HepG2 (cell line): ENCODE measurements around the gene SF3A2. TPM values are rescaled to one million over a fixed set of nuclear protein-coding genes. Genes with fewer than 3 reads are reported as not detected.

Experiments
- BRCA1 ChIP-seq: sonication (generic); formaldehyde crosslinking; IDR thresholded peaks from 2 replicates; pipeline ENCODE4 v1.4.0; 2020; ENCODE audit warnings: missing genetic modification reagents
- CHD4 ChIP-seq: fragments of 200-600 bp; sonication (generic); IDR thresholded peaks from 2 replicates; pipeline ENCODE4 v1.7.0; 2017; ENCODE audit warnings: mild to moderate bottlenecking, low read length, borderline replicate concordance
- DMAP1 ChIP-seq: IDR thresholded peaks from 2 replicates; pipeline ENCODE4 v1.6.1; 2016
- GABPA ChIP-seq, 2 experiments: IDR thresholded peaks; 2 replicates each; pipeline ENCODE4 v1.6.1; 2011 to 2016; ENCODE audit warnings: low read depth in 2 of 2, low read length in 1 of 2, missing biosample characterization in 1 of 2, missing genetic modification characterization in 1 of 2
- HDAC6 ChIP-seq: fragments of 200-600 bp; sonication (generic); IDR thresholded peaks from 2 replicates; pipeline ENCODE4 v1.7.0; 2017; ENCODE audit warnings: mild to moderate bottlenecking, antibody characterized with exemption, low read length, low read depth
- HMG20B ChIP-seq: conservative IDR thresholded peaks from 2 replicates; pipeline ENCODE4 v1.6.1; 2016; ENCODE audit warnings: missing genetic modification reagents, missing compliant biosample characterization
- HNF4G ChIP-seq, 2 experiments: sonication (generic) in 1 of 2; formaldehyde crosslinking in 1 of 2; IDR thresholded peaks; 2 replicates each; pipeline versions ENCODE4 v1.4.0 to v1.6.1; 2011 to 2020; ENCODE audit warnings: borderline replicate concordance in 2 of 2, low read depth in 2 of 2, mild to moderate bottlenecking in 2 of 2, low read length in 1 of 2, missing genetic modification reagents in 1 of 2, moderate library complexity in 1 of 2
- HOXA3 ChIP-seq: sonication (generic); formaldehyde crosslinking; IDR thresholded peaks from 2 replicates; pipeline ENCODE4 v1.5.0; 2020; ENCODE audit warnings: missing genetic modification reagents
- IKZF4 ChIP-seq: sonication (generic); formaldehyde crosslinking; IDR thresholded peaks from 2 replicates; pipeline ENCODE4 v1.5.1; 2020; ENCODE audit warnings: borderline replicate concordance, mild to moderate bottlenecking, low read depth, missing genetic modification reagents; ENCODE audit errors: not compliant biosample characterization
- KAT7 ChIP-seq: IDR thresholded peaks from 2 replicates; pipeline ENCODE4 v1.6.1; 2018; ENCODE audit warnings: borderline replicate concordance, missing compliant biosample characterization
- NR3C1 ChIP-seq: sonication (generic); formaldehyde crosslinking; IDR thresholded peaks from 2 replicates; pipeline ENCODE4 v1.4.0; 2020; ENCODE audit warnings: missing genetic modification reagents
- PHF8 ChIP-seq: sonication (generic); formaldehyde crosslinking; IDR thresholded peaks from 2 replicates; pipeline ENCODE4 v1.5.0; 2020; ENCODE audit warnings: missing genetic modification reagents
- SALL2 ChIP-seq: sonication (generic); formaldehyde crosslinking; IDR thresholded peaks from 2 replicates; pipeline ENCODE4 v1.8.1; 2023; ENCODE audit warnings: mild to moderate bottlenecking, missing genetic modification reagents, inconsistent platforms
- SRSF1 ChIP-seq: fragments of 200-400 bp; formaldehyde crosslinking; optimal IDR thresholded peaks from 2 replicates; pipeline ENCODE3; 2017; ENCODE audit warnings: mild to moderate bottlenecking, low read depth, low read length, moderate library complexity
- STAG1 ChIP-seq: sonication (generic); formaldehyde crosslinking; IDR thresholded peaks from 2 replicates; pipeline ENCODE4 v1.4.0; 2020; ENCODE audit warnings: missing genetic modification reagents
- ZBTB42 ChIP-seq: sonication (generic); formaldehyde crosslinking; IDR thresholded peaks from 2 replicates; pipeline ENCODE4 v1.5.0; 2020; ENCODE audit warnings: mild to moderate bottlenecking, missing genetic modification reagents
- ZMYM2 ChIP-seq: sonication (generic); formaldehyde crosslinking; IDR thresholded peaks from 2 replicates; pipeline ENCODE4 v1.8.0; 2022; ENCODE audit warnings: mild to moderate bottlenecking, missing genetic modification reagents
- ZNF468 ChIP-seq: sonication (generic); formaldehyde crosslinking; IDR thresholded peaks from 2 replicates; pipeline ENCODE4 v1.8.0; 2022; ENCODE audit warnings: mild to moderate bottlenecking, moderate library complexity, missing genetic modification reagents
- ZNF720 ChIP-seq: sonication (generic); formaldehyde crosslinking; IDR thresholded peaks from 2 replicates; pipeline ENCODE4 v1.4.0; 2020; ENCODE audit warnings: missing genetic modification reagents
- ZNF781 ChIP-seq: sonication (generic); formaldehyde crosslinking; IDR thresholded peaks from 2 replicates; pipeline ENCODE4 v1.5.1; 2020; ENCODE audit warnings: borderline replicate concordance, mild to moderate bottlenecking, missing genetic modification reagents; ENCODE audit errors: not compliant biosample characterization
- polyA plus RNA-seq, 8 experiments: library from polyadenylated mRNA; depleted of rRNA in 3 of 8; stranded (reverse) in 7 of 8; unstranded in 1 of 8; fragments of >200 nt; fragmentation: Illumina TruSeq in 4 of 8; extraction: Trizol in 4 of 8; gene quantifications; 2 replicates each; pipeline versions ENCODE4 v1.2.1 to v1.2.3, GENCODE V29; 2011 to 2016; ENCODE audit warnings: low read depth in 4 of 8, missing spikeins in 1 of 8, mixed read lengths in 1 of 8; ENCODE audit not compliant: insufficient read depth in 1 of 8
- total RNA-seq, 5 experiments: library from RNA; depleted of rRNA; stranded (reverse); fragments of >200 nt; fragmentation: Illumina TruSeq; extraction: Trizol; gene quantifications; 2 replicates each; pipeline ENCODE4 v1.2.3, GENCODE V29; 2016; ENCODE audit warnings: low read depth in 1 of 5
- TF ChIP-seq, protein P1 (sequence below): sonication (generic); formaldehyde crosslinking; conservative IDR thresholded peaks from 2 replicates; pipeline ENCODE4 v1.4.0; 2020; ENCODE audit warnings: missing genetic modification reagents
- TF ChIP-seq, protein P2 (sequence below): IDR thresholded peaks from 2 replicates; pipeline ENCODE4 v1.6.1; 2016; ENCODE audit warnings: missing biosample characterization, missing genetic modification reagents, low read depth
- TF ChIP-seq, protein P3 (sequence below): sonication (generic); formaldehyde crosslinking; IDR thresholded peaks from 2 replicates; pipeline ENCODE4 v1.4.0; 2020; ENCODE audit warnings: missing genetic modification reagents

Gene SF3A2
- total and polyA plus RNA-seq, 2 of the 13 experiments (the other 11 are each of a cell fraction or from before 2014, with no cell fraction given): 8.6 to 8.8 TPM

DNA sequence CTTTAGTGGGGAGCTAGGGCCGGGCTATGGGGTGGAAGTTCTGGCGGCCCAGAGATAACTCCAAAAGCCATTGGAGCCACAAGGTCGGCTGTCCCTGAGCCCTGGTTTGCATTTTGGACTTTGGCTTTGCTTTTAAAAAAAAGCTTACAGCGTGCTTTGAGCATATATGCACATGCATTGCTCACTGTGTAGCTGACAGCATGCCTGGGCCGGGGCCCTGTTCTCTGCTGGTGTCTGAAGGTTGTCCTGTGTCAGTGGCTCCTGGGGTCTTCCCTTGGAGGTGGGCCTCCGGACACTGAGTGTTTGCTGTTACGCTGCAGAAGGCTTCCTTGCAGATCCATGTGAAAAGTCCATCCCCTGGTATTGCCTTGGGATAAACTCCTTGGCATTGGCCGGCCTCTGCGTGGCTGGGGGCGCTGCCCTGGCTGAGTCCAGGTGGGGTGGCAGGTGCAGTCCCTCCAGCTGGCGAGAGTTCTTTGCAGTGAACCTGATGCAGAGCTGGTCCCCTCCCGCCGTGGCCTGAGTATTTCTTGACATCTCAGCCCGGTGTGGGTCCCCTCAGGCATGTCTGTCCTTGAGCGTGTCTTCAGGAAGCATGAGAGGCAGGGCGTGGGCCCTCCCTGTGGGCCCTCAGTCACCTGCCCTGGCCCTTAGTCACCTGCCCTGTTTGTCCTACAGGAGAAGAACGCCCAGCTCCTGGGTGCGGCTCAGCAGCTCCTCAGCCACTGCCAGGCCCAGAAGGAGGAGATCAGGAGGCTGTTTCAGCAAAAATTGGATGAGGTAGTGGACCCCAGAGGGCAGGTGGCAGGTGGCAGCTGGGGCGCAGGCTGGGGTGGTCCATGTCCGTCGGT, 23.5 kb upstream of the SF3A2 start (continued):
- TF ChIP-seq ZNF468 (CRISPR knock-in tag) (0 out of 2 replicates have a peak, but pooled peaks have one; percentile 69), DMAP1 (peak; percentile 66; the same call in 1 of the 2 replicates), CHD4 (no peak), HMG20B (CRISPR knock-in tag) (0 out of 2 replicates have a peak, but pooled peaks have one; percentile 13), IKZF4 (peak; percentile 40), ZNF781 (CRISPR knock-in tag) (peak; percentile 92), STAG1 (CRISPR knock-in tag) (no peak; the same call in 1 of the 2 replicates), HNF4G (IDR thresholded peaks at IDR 0.05; ENCODE audit: borderline replicate concordance, low read depth, low read length) (peak; percentile 85), HNF4G (CRISPR knock-in tag; IDR thresholded peaks at IDR 0.05; ENCODE audit: borderline replicate concordance, low read depth) (peak; percentile 79; the same call in 1 of the 2 replicates), PHF8 (CRISPR knock-in tag) (no peak), KAT7 (CRISPR knock-in tag) (no peak), NR3C1 (CRISPR knock-in tag) (no peak), HOXA3 (peak; percentile 85), ZBTB42 (CRISPR knock-in tag) (no peak), ZMYM2 (CRISPR knock-in tag) (no peak), SRSF1 (peak; percentile 24), ZNF720 (CRISPR knock-in tag) (no peak), HDAC6 (no peak), SALL2 (CRISPR knock-in tag) (peak; percentile 59; the same call in 1 of the 2 replicates), GABPA (IDR thresholded peaks at IDR 0.05; ENCODE audit: low read depth, low read length) (no peak), GABPA (CRISPR knock-in tag; IDR thresholded peaks at IDR 0.05; ENCODE audit: low read depth) (0 out of 2 replicates have a peak, but pooled peaks have one; percentile 22), BRCA1 (CRISPR knock-in tag) (peak; percentile 96)
- TF ChIP-seq, protein P1, sequence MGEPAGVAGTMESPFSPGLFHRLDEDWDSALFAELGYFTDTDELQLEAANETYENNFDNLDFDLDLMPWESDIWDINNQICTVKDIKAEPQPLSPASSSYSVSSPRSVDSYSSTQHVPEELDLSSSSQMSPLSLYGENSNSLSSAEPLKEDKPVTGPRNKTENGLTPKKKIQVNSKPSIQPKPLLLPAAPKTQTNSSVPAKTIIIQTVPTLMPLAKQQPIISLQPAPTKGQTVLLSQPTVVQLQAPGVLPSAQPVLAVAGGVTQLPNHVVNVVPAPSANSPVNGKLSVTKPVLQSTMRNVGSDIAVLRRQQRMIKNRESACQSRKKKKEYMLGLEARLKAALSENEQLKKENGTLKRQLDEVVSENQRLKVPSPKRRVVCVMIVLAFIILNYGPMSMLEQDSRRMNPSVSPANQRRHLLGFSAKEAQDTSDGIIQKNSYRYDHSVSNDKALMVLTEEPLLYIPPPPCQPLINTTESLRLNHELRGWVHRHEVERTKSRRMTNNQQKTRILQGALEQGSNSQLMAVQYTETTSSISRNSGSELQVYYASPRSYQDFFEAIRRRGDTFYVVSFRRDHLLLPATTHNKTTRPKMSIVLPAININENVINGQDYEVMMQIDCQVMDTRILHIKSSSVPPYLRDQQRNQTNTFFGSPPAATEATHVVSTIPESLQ (CRISPR knock-in tag): no peak
- TF ChIP-seq, protein P2, sequence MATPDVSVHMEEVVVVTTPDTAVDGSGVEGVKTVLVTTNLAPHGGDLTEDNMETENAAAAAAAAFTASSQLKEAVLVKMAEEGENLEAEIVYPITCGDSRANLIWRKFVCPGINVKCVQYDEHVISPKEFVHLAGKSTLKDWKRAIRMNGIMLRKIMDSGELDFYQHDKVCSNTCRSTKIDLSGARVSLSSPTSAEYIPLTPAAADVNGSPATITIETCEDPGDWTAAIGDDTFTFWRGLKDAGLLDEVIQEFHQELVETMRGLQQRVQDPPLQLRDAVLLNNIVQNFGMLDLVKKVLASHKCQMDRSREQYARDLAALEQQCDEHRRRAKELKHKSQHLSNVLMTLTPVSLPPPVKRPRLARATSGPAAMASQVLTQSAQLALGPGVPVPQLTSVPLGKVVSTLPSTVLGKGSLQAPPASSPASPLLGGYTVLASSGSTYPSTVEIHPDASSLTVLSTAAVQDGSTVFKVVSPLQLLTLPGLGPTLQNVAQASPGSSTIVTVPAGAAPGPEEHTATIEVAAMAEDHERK (CRISPR knock-in tag): no peak
- TF ChIP-seq, protein P3, sequence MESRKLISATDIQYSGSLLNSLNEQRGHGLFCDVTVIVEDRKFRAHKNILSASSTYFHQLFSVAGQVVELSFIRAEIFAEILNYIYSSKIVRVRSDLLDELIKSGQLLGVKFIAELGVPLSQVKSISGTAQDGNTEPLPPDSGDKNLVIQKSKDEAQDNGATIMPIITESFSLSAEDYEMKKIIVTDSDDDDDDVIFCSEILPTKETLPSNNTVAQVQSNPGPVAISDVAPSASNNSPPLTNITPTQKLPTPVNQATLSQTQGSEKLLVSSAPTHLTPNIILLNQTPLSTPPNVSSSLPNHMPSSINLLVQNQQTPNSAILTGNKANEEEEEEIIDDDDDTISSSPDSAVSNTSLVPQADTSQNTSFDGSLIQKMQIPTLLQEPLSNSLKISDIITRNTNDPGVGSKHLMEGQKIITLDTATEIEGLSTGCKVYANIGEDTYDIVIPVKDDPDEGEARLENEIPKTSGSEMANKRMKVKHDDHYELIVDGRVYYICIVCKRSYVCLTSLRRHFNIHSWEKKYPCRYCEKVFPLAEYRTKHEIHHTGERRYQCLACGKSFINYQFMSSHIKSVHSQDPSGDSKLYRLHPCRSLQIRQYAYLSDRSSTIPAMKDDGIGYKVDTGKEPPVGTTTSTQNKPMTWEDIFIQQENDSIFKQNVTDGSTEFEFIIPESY (CRISPR knock-in tag): no peak; the same call in 1 of the 2 replicates
